ENCODE measurements around the gene FOXO6. TPM values are rescaled to one million over a fixed set of nuclear protein-coding genes. Genes with fewer than 3 reads are reported as not detected.

The FOXO6 gene
- total and polyA plus RNA-seq, 10 of the 15 experiments (the other 5 are each of a cell fraction or from before 2014, with no cell fraction given): 0.37 TPM; not detected in 9

- peaks cover 0 to 1% of the 10 kb centered on the region in 2 experiments; a peak in 1 of 4 replicates for H3K27me3 ChIP-seq (replicated peaks in 1 of 2; ENCODE audit: control insufficient read depth in 2 of 2, insufficient read depth in 2 of 2, low read length in 1 of 2)
- FAIRE-seq (no peak), DNase-seq (ENCODE audit: low read depth, low spot score) (no peak), ATAC-seq (no peak)
- no TSS peak for BruUV-seq (replicated peaks)
- H3K4me1 ChIP-seq (ENCODE audit: control insufficient read depth, insufficient read depth, low read length): no peaks in the 10 kb centered on the region
- WGBS (ENCODE audit: insufficient coverage, insufficient replicate concordance, low lambda C conversion rate, missing lambda C conversion rate): 57% methylated on average over 5 of the region's 10 CpGs
- H3K9ac ChIP-seq (ENCODE audit: control insufficient read depth, insufficient read depth, low read length): no peak overlapping the region
- H2AFZ ChIP-seq (ENCODE audit: control insufficient read depth, low read depth, low read length): no peak overlapping the region
- ChIA-PET RAD21 (ENCODE audit: unreplicated experiment) (interaction anchor here (1.5 kb wide), 1 partner anchor 72 kb away, joined by 5 read pairs; no protein-coding TSS in a partner anchor), SMC1A (ENCODE audit: uncharacterized antibody, unreplicated experiment) (no interaction called here), POLR2A (no interaction called here), CTCF (no interaction called here)
- no peaks in the 10 kb centered on the region for H3K9me3 ChIP-seq (replicated peaks; ENCODE audit: control insufficient read depth, insufficient read depth, low read length)
- H3K4me2 ChIP-seq (ENCODE audit: control insufficient read depth, insufficient read depth): no peak overlapping the region
- no peaks in the 10 kb centered on the region for H3K79me2 ChIP-seq (ENCODE audit: control insufficient read depth, insufficient read depth, low read length)
- H3K4me3 ChIP-seq: no peak overlapping the region
- no peaks in the 10 kb centered on the region for H3K36me3 ChIP-seq (ENCODE audit: control insufficient read depth in 2 of 2, insufficient read depth in 2 of 2, low read length in 1 of 2)
- no peaks in the 10 kb centered on the region for H4K20me1 ChIP-seq (ENCODE audit: control insufficient read depth, insufficient read depth)
- no peak overlapping the region for H3K27ac ChIP-seq (ENCODE audit: control insufficient read depth, insufficient read depth)
- TF ChIP-seq ZNF24 (IDR thresholded peaks at IDR 0.05): no peak
- TF ChIP-seq EP300 (IDR thresholded peaks at IDR 0.05; ENCODE audit: borderline replicate concordance in 1 of 2, control insufficient read depth in 1 of 2, low read depth in 2 of 2, low read length in 2 of 2): no peak
- no peak for TF ChIP-seq ELK1 (IDR thresholded peaks at IDR 0.05; ENCODE audit: low read depth, low read length)
- intact Hi-C loops (cut with micrococcal nuclease; ENCODE audit: unreplicated experiment): no loop called here
- in situ Hi-C loops (cut with MboI): no loop called here
Observed at GRCh38 chr1:41394369-41394744, 33.1 kb downstream of the FOXO6 start.
